Measurements from ENCODE around the gene MYO18A. TPM values are rescaled to one million over a fixed set of nuclear protein-coding genes. Genes with fewer than 3 reads are reported as not detected.

MYO18A gene
- total RNA-seq, 2 donors from 2014 or later, result 49.5 to 51.2 TPM

GRCh38 chr17:29042679-29043538 lies 137.3 kb downstream of the MYO18A start, which contains the start of gene PIPOX:
TSS of gene PIPOX (plus strand) at chr17:29043141. CDS start at chr17:29043226, 85 bp downstream.
- Mint-ChIP-seq H3K9me3 (no peaks in the 10 kb centered on the region), H3K36me3 (ENCODE audit: insufficient read depth in 2 of 2) (no peaks in the 10 kb centered on the region), H3K27ac (peak within 1 kb of the TSS; percentile 21), H3K4me3 (no peak within 1 kb of the TSS), H3K4me1 (ENCODE audit: low read depth) (peaks cover 9% of the 10 kb centered on the region), H3K27me3 (ENCODE audit: low read depth) (peaks cover 11% of the 10 kb centered on the region)
- no peak for ATAC-seq (replicated peaks in 1 of 2)
- no peak for DNase-seq

- no peaks in the 10 kb centered on the region for H3K9me3 Mint-ChIP-seq
- peaks cover 11% of the 10 kb centered on the region for H3K27me3 Mint-ChIP-seq (ENCODE audit: low read depth)
- no peak overlapping the region for H3K27ac Mint-ChIP-seq
- no peak overlapping the region for H3K4me3 Mint-ChIP-seq
- peaks cover 9% of the 10 kb centered on the region for H3K4me1 Mint-ChIP-seq (ENCODE audit: low read depth)
- ATAC-seq (replicated peaks in 1 of 2), result no peak
- DNase-seq, result no peak
- H3K36me3 Mint-ChIP-seq (ENCODE audit: insufficient read depth in 2 of 2), result no peaks in the 10 kb centered on the region
Observed at GRCh38 chr17:29042026-29042678, 138.0 kb downstream of the MYO18A start.

- Mint-ChIP-seq H3K27me3 (ENCODE audit: low read depth) (peaks cover 8% of the 10 kb centered on the region), H3K9me3 (no peaks in the 10 kb centered on the region), H3K4me1 (ENCODE audit: low read depth) (peaks cover 9% of the 10 kb centered on the region), H3K4me3 (no peak overlapping the region), H3K27ac (no peak overlapping the region), H3K36me3 (ENCODE audit: insufficient read depth in 2 of 2) (no peaks in the 10 kb centered on the region)
- DNase-seq, result no peak
- ATAC-seq (replicated peaks in 1 of 2), result no peak
Observed at GRCh38 chr17:29041571-29041970, 138.6 kb downstream of the MYO18A start.

- ATAC-seq (replicated peaks in 1 of 2) (no peak), DNase-seq (no peak)
- Mint-ChIP-seq H3K4me1 (ENCODE audit: low read depth) (peaks cover 9% of the 10 kb centered on the region), H3K36me3 (ENCODE audit: insufficient read depth in 2 of 2) (no peaks in the 10 kb centered on the region), H3K27me3 (ENCODE audit: low read depth) (peaks cover 3% of the 10 kb centered on the region), H3K9me3 (no peaks in the 10 kb centered on the region), H3K4me3 (no peak overlapping the region), H3K27ac (no peak overlapping the region)
Observed at GRCh38 chr17:29041091-29041490, 139.1 kb downstream of the MYO18A start.

- ATAC-seq (replicated peaks in 1 of 2) (no peak), DNase-seq (no peak)
- Mint-ChIP-seq H3K27ac (no peak overlapping the region), H3K9me3 (peaks cover 2 to 3% of the 10 kb centered on the region in 2 donors), H3K4me1 (ENCODE audit: low read depth) (peaks cover 9% of the 10 kb centered on the region), H3K36me3 (ENCODE audit: insufficient read depth in 2 of 2) (peaks cover 3 to 4% of the 10 kb centered on the region in 2 donors), H3K4me3 (no peak overlapping the region), H3K27me3 (ENCODE audit: low read depth) (peaks cover 5% of the 10 kb centered on the region)
Observed at GRCh38 chr17:29039764-29040598, 140.2 kb downstream of the MYO18A start.

- DNase-seq (no peak), ATAC-seq (replicated peaks in 1 of 2) (no peak)
- H3K9me3 Mint-ChIP-seq, result peaks cover 6 to 8% of the 10 kb centered on the region in 2 donors
- no peak overlapping the region for H3K4me3 Mint-ChIP-seq
- no peak overlapping the region for H3K27ac Mint-ChIP-seq
- peaks cover 9% of the 10 kb centered on the region for H3K4me1 Mint-ChIP-seq (ENCODE audit: low read depth)
- H3K36me3 Mint-ChIP-seq (ENCODE audit: insufficient read depth in 2 of 2), result peaks cover 7 to 8% of the 10 kb centered on the region in 2 donors
- H3K27me3 Mint-ChIP-seq (ENCODE audit: low read depth), result peaks cover 20% of the 10 kb centered on the region
Observed at GRCh38 chr17:29038085-29038795, 142.0 kb downstream of the MYO18A start.

- ATAC-seq (replicated peaks in 1 of 2) (no peak), DNase-seq (no peak)
- Mint-ChIP-seq H3K36me3 (ENCODE audit: insufficient read depth in 2 of 2) (peaks cover 7 to 8% of the 10 kb centered on the region in 2 donors), H3K9me3 (peaks cover 6 to 8% of the 10 kb centered on the region in 2 donors), H3K4me3 (no peak overlapping the region), H3K4me1 (ENCODE audit: low read depth) (peaks cover 7% of the 10 kb centered on the region), H3K27me3 (ENCODE audit: low read depth) (peaks cover 22% of the 10 kb centered on the region), H3K27ac (no peak overlapping the region)
Observed at GRCh38 chr17:29037739-29038084, 142.5 kb downstream of the MYO18A start.

- Mint-ChIP-seq H3K27ac (no peak overlapping the region), H3K4me1 (ENCODE audit: low read depth) (no peaks in the 10 kb centered on the region)
- no peak for ATAC-seq (replicated peaks in 1 of 2)
Observed at GRCh38 chr17:29036584-29036983, 143.6 kb downstream of the MYO18A start.

GRCh38 chr17:29034510-29034909 lies 145.7 kb downstream of the MYO18A start:
- DNase-seq, result no peak
- no peak overlapping the region for H3K4me3 Mint-ChIP-seq
- H3K27me3 Mint-ChIP-seq (ENCODE audit: low read depth), result peaks cover 39% of the 10 kb centered on the region
- ATAC-seq (replicated peaks in 1 of 2), result no peak
- no peak overlapping the region for H3K27ac Mint-ChIP-seq
- no peaks in the 10 kb centered on the region for H3K4me1 Mint-ChIP-seq (ENCODE audit: low read depth)
- peaks cover 7 to 8% of the 10 kb centered on the region in 2 donors for H3K36me3 Mint-ChIP-seq (ENCODE audit: insufficient read depth in 2 of 2)
- H3K9me3 Mint-ChIP-seq, result peaks cover 6 to 8% of the 10 kb centered on the region in 2 donors

More at GRCh38 chr17:29036584-29036983, 143.6 kb downstream of the MYO18A start:
- no peak overlapping the region for H3K4me3 Mint-ChIP-seq
- H3K9me3 Mint-ChIP-seq, result peaks cover 6 to 8% of the 10 kb centered on the region in 2 donors
- H3K27me3 Mint-ChIP-seq (ENCODE audit: low read depth), result peaks cover 33% of the 10 kb centered on the region
- no peak for DNase-seq
- peaks cover 7 to 8% of the 10 kb centered on the region in 2 donors for H3K36me3 Mint-ChIP-seq (ENCODE audit: insufficient read depth in 2 of 2)

- no peaks in the 10 kb centered on the region for H3K4me1 Mint-ChIP-seq (ENCODE audit: low read depth)
- no peak overlapping the region for H3K4me3 Mint-ChIP-seq
- peaks cover 6 to 8% of the 10 kb centered on the region in 2 donors for H3K9me3 Mint-ChIP-seq
- no peak overlapping the region for H3K27ac Mint-ChIP-seq
- ATAC-seq (replicated peaks in 1 of 2) (no peak), DNase-seq (no peak)
- peaks cover 39% of the 10 kb centered on the region for H3K27me3 Mint-ChIP-seq (ENCODE audit: low read depth)
- H3K36me3 Mint-ChIP-seq (ENCODE audit: insufficient read depth in 2 of 2), result peaks cover 7 to 8% of the 10 kb centered on the region in 2 donors
Observed at GRCh38 chr17:29032857-29033197, 147.4 kb downstream of the MYO18A start.

- Mint-ChIP-seq H3K9me3 (peaks cover 6 to 8% of the 10 kb centered on the region in 2 donors), H3K27ac (no peak overlapping the region), H3K4me1 (ENCODE audit: low read depth) (no peaks in the 10 kb centered on the region), H3K27me3 (ENCODE audit: low read depth) (peaks cover 40% of the 10 kb centered on the region), H3K36me3 (ENCODE audit: insufficient read depth in 2 of 2) (peaks cover 7 to 8% of the 10 kb centered on the region in 2 donors), H3K4me3 (no peak overlapping the region)
- no peak for DNase-seq
- ATAC-seq (replicated peaks in 1 of 2), result no peak
Observed at GRCh38 chr17:29032013-29032856, 148.0 kb downstream of the MYO18A start.

GRCh38 chr17:29031488-29031887 lies 148.7 kb downstream of the MYO18A start:
- ATAC-seq (replicated peaks in 1 of 2) (no peak), DNase-seq (no peak)
- Mint-ChIP-seq H3K4me3 (no peak overlapping the region), H3K27ac (no peak overlapping the region), H3K27me3 (ENCODE audit: low read depth) (peaks cover 48% of the 10 kb centered on the region), H3K36me3 (ENCODE audit: insufficient read depth in 2 of 2) (peaks cover 7 to 8% of the 10 kb centered on the region in 2 donors), H3K9me3 (peaks cover 6 to 8% of the 10 kb centered on the region in 2 donors), H3K4me1 (ENCODE audit: low read depth) (no peaks in the 10 kb centered on the region)
